Neural progenitor cell (in vitro differentiated cells): ENCODE data around the gene CRELD1.
"Not testable (repeated sequence)": the region's sequence is repeated elsewhere in the genome, so short reads cannot be mapped to it uniquely, and the experiment has no call there.

Experiments
- EZH2phosphoT487 ChIP-seq: fragments of 200-600 bp; sonication (generic); IDR thresholded peaks from 2 replicates; pipeline ENCODE4 v1.6.1; 2017; ENCODE audit warnings: antibody characterized with exemption
- TF ChIP-seq, protein P1 (sequence below): fragments of 200-600 bp; sonication (generic); IDR thresholded peaks from 2 replicates; pipeline ENCODE4 v1.5.1; 2017; ENCODE audit warnings: antibody characterized with exemption, mild to moderate bottlenecking

DNA sequence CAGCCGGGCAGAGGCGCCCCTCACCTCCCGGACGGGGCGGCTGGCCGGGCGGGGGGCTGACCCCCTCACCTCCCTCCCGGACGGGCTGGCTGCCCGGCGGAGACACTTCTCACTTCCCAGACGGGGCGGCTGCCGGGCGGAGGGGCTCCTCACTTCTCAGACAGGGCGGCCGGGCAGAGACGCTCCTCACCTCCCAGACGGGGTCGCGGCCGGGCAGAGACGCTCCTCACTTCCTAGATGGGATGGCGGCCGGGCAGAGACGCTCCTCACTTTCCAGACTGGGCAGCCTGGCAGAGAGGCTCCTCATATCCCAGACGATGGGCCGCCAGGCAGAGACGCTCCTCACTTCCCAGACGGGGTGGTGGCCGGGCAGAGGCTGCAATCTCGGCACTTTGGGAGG lies 6.3 kb downstream of the CRELD1 start:
- TF ChIP-seq, protein P1, sequence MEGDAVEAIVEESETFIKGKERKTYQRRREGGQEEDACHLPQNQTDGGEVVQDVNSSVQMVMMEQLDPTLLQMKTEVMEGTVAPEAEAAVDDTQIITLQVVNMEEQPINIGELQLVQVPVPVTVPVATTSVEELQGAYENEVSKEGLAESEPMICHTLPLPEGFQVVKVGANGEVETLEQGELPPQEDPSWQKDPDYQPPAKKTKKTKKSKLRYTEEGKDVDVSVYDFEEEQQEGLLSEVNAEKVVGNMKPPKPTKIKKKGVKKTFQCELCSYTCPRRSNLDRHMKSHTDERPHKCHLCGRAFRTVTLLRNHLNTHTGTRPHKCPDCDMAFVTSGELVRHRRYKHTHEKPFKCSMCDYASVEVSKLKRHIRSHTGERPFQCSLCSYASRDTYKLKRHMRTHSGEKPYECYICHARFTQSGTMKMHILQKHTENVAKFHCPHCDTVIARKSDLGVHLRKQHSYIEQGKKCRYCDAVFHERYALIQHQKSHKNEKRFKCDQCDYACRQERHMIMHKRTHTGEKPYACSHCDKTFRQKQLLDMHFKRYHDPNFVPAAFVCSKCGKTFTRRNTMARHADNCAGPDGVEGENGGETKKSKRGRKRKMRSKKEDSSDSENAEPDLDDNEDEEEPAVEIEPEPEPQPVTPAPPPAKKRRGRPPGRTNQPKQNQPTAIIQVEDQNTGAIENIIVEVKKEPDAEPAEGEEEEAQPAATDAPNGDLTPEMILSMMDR = not testable (repeated sequence)
- TF ChIP-seq EZH2phosphoT487 = not testable (repeated sequence)
